PC-3 (cell line): ENCODE data around the gene TWSG1. TPM values are rescaled to one million over a fixed set of nuclear protein-coding genes. Genes with fewer than 3 reads are reported as not detected.

Source experiments
- ATAC-seq: fragments of 200-7000 bp; cut with Tn5 transposase; 2 replicates; pipeline ENCODE4 v1.9.1; 2020; ENCODE audit warnings: mild to moderate bottlenecking, moderate library complexity
- BruUV-seq: library from RNA; stranded (reverse); fragments of 400-500 nt; replicated peaks from 2 replicates; lab custom pipeline; 2021; lab: Mats Ljungman, UMichigan
- CTCF ChIA-PET: fragments of 300-600 bp; sonication (Branson Sonifier 250); formaldehyde crosslinking; loops from one replicate; lab custom pipeline; 2022; ENCODE audit warnings: antibody characterized with exemption; lab: Charles Lee
- POLR2A ChIA-PET: fragments of 300-600 bp; sonication (Branson Sonifier 250); formaldehyde crosslinking; loops from one replicate; lab custom pipeline; 2022; ENCODE audit warnings: antibody characterized with exemption; ENCODE audit not compliant: unreplicated experiment; lab: Charles Lee
- DNase-seq: peaks from one replicate; pipeline ENCODE4 v3.0.0-alpha.2; 2015
- H2AFZ ChIP-seq: fragments of 300-600 bp; sonication (generic); 2 replicates; pipeline ENCODE4 v1.6.0; 2016; ENCODE audit warnings: antibody characterized with exemption, low read length
- H3F3A ChIP-seq: fragments of 300-600 bp; sonication (generic); one replicate; pipeline ENCODE4 v1.6.0; 2017; ENCODE audit warnings: antibody characterized with exemption, low read length, control low read depth, mild to moderate bottlenecking; ENCODE audit not compliant: unreplicated experiment
- H3K27ac ChIP-seq: fragments of 300-600 bp; sonication (generic); 2 replicates; pipeline ENCODE4 v1.5.1; 2016; ENCODE audit warnings: mild to moderate bottlenecking, low read length
- H3K27me3 ChIP-seq: fragments of 300-600 bp; sonication (generic); 2 replicates; pipeline ENCODE4 v1.6.1; 2016; ENCODE audit warnings: low read length, mixed read lengths
- H3K36me3 ChIP-seq: fragments of 300-600 bp; sonication (generic); 2 replicates; pipeline ENCODE4 v1.6.1; 2016; ENCODE audit warnings: low read depth, mixed run types, low read length, mixed read lengths
- H3K4me1 ChIP-seq: fragments of 300-600 bp; sonication (generic); 2 replicates; pipeline ENCODE4 v1.5.1; 2016; ENCODE audit warnings: low read length; ENCODE audit not compliant: insufficient read depth
- H3K4me2 ChIP-seq: fragments of 300-600 bp; sonication (generic); 2 replicates; pipeline ENCODE4 v1.6.0; 2016; ENCODE audit warnings: low read length
- H3K4me3 ChIP-seq: fragments of 300-600 bp; sonication (generic); 2 replicates; pipeline ENCODE4 v1.5.1; 2016; ENCODE audit warnings: mild to moderate bottlenecking, low read length, mixed read lengths
- H3K79me2 ChIP-seq: fragments of 300-600 bp; sonication (generic); 2 replicates; pipeline ENCODE4 v1.6.1; 2017; ENCODE audit warnings: low read length, mixed read lengths
- H3K9ac ChIP-seq: fragments of 300-600 bp; sonication (generic); 2 replicates; pipeline ENCODE4 v1.6.0; 2016; ENCODE audit warnings: mild to moderate bottlenecking, low read length
- H3K9me2 ChIP-seq: fragments of 300-600 bp; sonication (generic); replicated peaks from 2 replicates; pipeline ENCODE4 v1.6.1; 2016; ENCODE audit warnings: mixed run types, low read length, mixed read lengths
- H3K9me3 ChIP-seq: fragments of 300-600 bp; sonication (generic); 2 replicates; pipeline ENCODE4 v1.6.1; 2016; ENCODE audit warnings: low read length, mixed read lengths
- H4K20me1 ChIP-seq: fragments of 300-600 bp; sonication (generic); 2 replicates; pipeline ENCODE4 v1.6.1; 2016; ENCODE audit warnings: low read length, mixed read lengths
- CTCF ChIP-seq: fragments of 300-600 bp; sonication (generic); conservative IDR thresholded peaks from 2 replicates; pipeline ENCODE4 v1.5.1; 2017; ENCODE audit warnings: antibody characterized with exemption, low read depth, mild to moderate bottlenecking, low read length
- EZH2 ChIP-seq: fragments of 300-600 bp; sonication (generic); IDR thresholded peaks from one replicate; pipeline ENCODE4 v1.6.1; 2017; ENCODE audit warnings: antibody characterized with exemption, mild to moderate bottlenecking, low read length; ENCODE audit not compliant: unreplicated experiment
- EZH2phosphoT487 ChIP-seq: fragments of 300-600 bp; sonication (generic); IDR thresholded peaks from 2 replicates; pipeline ENCODE4 v1.6.1; 2018; ENCODE audit warnings: mild to moderate bottlenecking, antibody characterized with exemption, low read length, borderline replicate concordance
- intact Hi-C: fragments of 100-400 bp; cut with micrococcal nuclease; formaldehyde crosslinking; loops from 2 replicates; pipeline ENCODE4 v1.9.0; 2023
- total RNA-seq: library from RNA; depleted of rRNA; stranded (reverse); fragments of >200 nt; gene quantifications from 2 replicates; pipeline ENCODE4 v1.2.3, GENCODE V29; 2014

TWSG1 gene
- total RNA-seq, 1 experiment from 2014 or later = 32.8 TPM

- H3K27me3 ChIP-seq = no peaks in the 10 kb centered on the region
- ChIA-PET CTCF (interaction anchor here (0.7 kb wide), 1 partner anchor 162 kb away, joined by 3 read pairs; no protein-coding TSS in a partner anchor), POLR2A (no interaction called here)
- no peak for ATAC-seq
- no peaks in the 10 kb centered on the region for H4K20me1 ChIP-seq
- no peaks in the 10 kb centered on the region for H3K4me1 ChIP-seq
- no peak overlapping the region for H3K4me2 ChIP-seq
- H3K9ac ChIP-seq = no peak overlapping the region
- intact Hi-C loops = no loop called here
- no peaks in the 10 kb centered on the region for H3K36me3 ChIP-seq
- no peaks in the 10 kb centered on the region for H3F3A ChIP-seq
- H3K9me2 ChIP-seq = no peaks in the 10 kb centered on the region
- H3K9me3 ChIP-seq = no peaks in the 10 kb centered on the region
- DNase-seq = no peak
- H3K27ac ChIP-seq = no peak overlapping the region
- no TSS peak for BruUV-seq
- no peak overlapping the region for H3K4me3 ChIP-seq
- TF ChIP-seq CTCF (no peak), EZH2phosphoT487 (no peak), EZH2 (no peak)
- H2AFZ ChIP-seq = no peak overlapping the region
- no peaks in the 10 kb centered on the region for H3K79me2 ChIP-seq
Observed at GRCh38 chr18:9441061-9441460, 106.5 kb downstream of the TWSG1 start.

- DNase-seq = no peak
- CTCF ChIA-PET = no interaction called here
- H3K9me3 ChIP-seq = peaks cover 10% of the 10 kb centered on the region; the same call in 1 of the 2 replicates
Observed at GRCh38 chr18:9444549-9444948, 110.0 kb downstream of the TWSG1 start.

More at GRCh38 chr18:9444549-9444948, 110.0 kb downstream of the TWSG1 start:
- H3K36me3 ChIP-seq = no peaks in the 10 kb centered on the region; the same call in 1 of the 2 replicates
- H3F3A ChIP-seq = no peaks in the 10 kb centered on the region
- H3K27me3 ChIP-seq = no peaks in the 10 kb centered on the region
- intact Hi-C loops = no loop called here
- no peak overlapping the region for H2AFZ ChIP-seq
- no peak overlapping the region for H3K9ac ChIP-seq
- H3K9me2 ChIP-seq = no peaks in the 10 kb centered on the region
- POLR2A ChIA-PET = no interaction called here
- no peak overlapping the region for H3K4me3 ChIP-seq
- H3K27ac ChIP-seq = no peak overlapping the region
- no peaks in the 10 kb centered on the region for H4K20me1 ChIP-seq
- H3K4me1 ChIP-seq = no peaks in the 10 kb centered on the region
- H3K79me2 ChIP-seq = no peaks in the 10 kb centered on the region
- H3K4me2 ChIP-seq = no peak overlapping the region
- no TSS peak for BruUV-seq
- TF ChIP-seq EZH2 (no peak), EZH2phosphoT487 (no peak), CTCF (no peak)
- no peak for ATAC-seq
